ENCODE results near the gene RAB17.

GRCh38 chr2:237565974-237566373 is 24.6 kb downstream of the RAB17 start:
- TF ChIP-seq CTCF (IDR thresholded peaks at IDR 0.05) (no peak), POLR2A (IDR thresholded peaks at IDR 0.05) (no peak), POLR2AphosphoS5 (IDR thresholded peaks at IDR 0.05) (no peak)

All from prostate gland (tissue), 2 donors.